Measurements from ENCODE around the gene SPIRE2. TPM values are rescaled to one million over a fixed set of nuclear protein-coding genes. Genes with fewer than 3 reads are reported as not detected.

Gene SPIRE2
- total and polyA plus RNA-seq, 9 of the 15 experiments (the other 6 are each of a cell fraction or from before 2014, with no cell fraction given) = 0.70 to 7.5 (median 4.6) TPM

- TF ChIP-seq, protein P1, sequence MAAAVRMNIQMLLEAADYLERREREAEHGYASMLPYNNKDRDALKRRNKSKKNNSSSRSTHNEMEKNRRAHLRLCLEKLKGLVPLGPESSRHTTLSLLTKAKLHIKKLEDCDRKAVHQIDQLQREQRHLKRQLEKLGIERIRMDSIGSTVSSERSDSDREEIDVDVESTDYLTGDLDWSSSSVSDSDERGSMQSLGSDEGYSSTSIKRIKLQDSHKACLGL (CRISPR knock-in tag; IDR thresholded peaks at IDR 0.05; ENCODE audit: borderline replicate concordance, poor library complexity, severe bottlenecking) = no peak
Observed at GRCh38 chr16:89881368-89881730, 53.1 kb downstream of the SPIRE2 start (continued).

GRCh38 chr16:89883346-89884040 is 55.2 kb downstream of the SPIRE2 start:
- H3K79me2 ChIP-seq (ENCODE audit: control insufficient read depth, insufficient read depth, low read length) = peaks cover 41% of the 10 kb centered on the region
- no peak for FAIRE-seq

More at GRCh38 chr16:89883346-89884040, 55.2 kb downstream of the SPIRE2 start:
- CTCF ChIA-PET (ENCODE audit: low intra/inter-chr PET ratio) = no interaction called here
- DNase-seq (ENCODE audit: extremely low read depth in 1 of 4, low spot score in 3 of 4) (no peak), ATAC-seq (no peak)
- intact Hi-C loops (cut with micrococcal nuclease) = no loop called here
- POLR2A ChIA-PET = no interaction called here
- Histone ChIP-seq H3K36me3 (ENCODE audit: control insufficient read depth, insufficient read depth, low read length) (peaks cover 90% of the 10 kb centered on the region), H4K20me1 (replicated peaks; ENCODE audit: control insufficient read depth, insufficient read depth, low read length) (0 out of 2 replicates have a peak, but pooled peaks cover 4% of the 10 kb centered on the region), H3K4me3 (no peak overlapping the region), H3K27ac (ENCODE audit: extremely low read depth, low read depth, low read length) (no peak overlapping the region), H3K4me1 (replicated peaks in 1 of 2; ENCODE audit: control insufficient read depth in 2 of 2, insufficient read depth in 2 of 2, low read length in 2 of 2) (0 out of 5 replicates have a peak, but pooled peaks cover 0 to 3% of the 10 kb centered on the region in 2 experiments), H2AFZ (ENCODE audit: low read depth, low read length) (no peak overlapping the region), H3K9me3 (replicated peaks; ENCODE audit: control insufficient read depth, insufficient read depth, low read depth, low read length) (no peaks in the 10 kb centered on the region; the same call in 1 of the 2 replicates), H3K9me1 (ENCODE audit: control insufficient read depth, insufficient read depth, low read length) (peaks cover 5% of the 10 kb centered on the region), H3K9ac (ENCODE audit: insufficient read depth in 1 of 2, low read depth in 2 of 2, low read length in 2 of 2) (no peak overlapping the region), H3K4me2 (ENCODE audit: insufficient read depth, low read length) (no peak overlapping the region), H3K27me3 (ENCODE audit: control insufficient read depth in 2 of 2, insufficient read depth in 2 of 2, low read length in 2 of 2) (no peaks in the 10 kb centered on the region)
- in situ Hi-C loops (cut with MboI) = no loop called here
- 95% methylated on average over 27 of the region's 28 CpGs for WGBS (ENCODE audit: insufficient coverage, low coverage, missing lambda C conversion rate)
- BruUV-seq (replicated peaks) = no TSS peak
- TF ChIP-seq RBFOX2 (IDR thresholded peaks at IDR 0.05; ENCODE audit: low read depth, low read length) (peak; percentile 42; the same call in 1 of the 2 replicates), ARID2 (IDR thresholded peaks at IDR 0.05) (no peak)

All from K562 (cell line).